Stimulated activated CD4-positive, alpha-beta T cell treated with anti-CD3 and anti-CD28 coated beads, Interleukin-2, amount 100 ng/mL, for 48 hours (primary cell): ENCODE measurements around the gene CADM1.

Experiments
- DNase-seq, 2 donors: peaks; one replicate each; pipeline ENCODE4 v3.0.0-alpha.2; 2020

Gene CADM1

DNA sequence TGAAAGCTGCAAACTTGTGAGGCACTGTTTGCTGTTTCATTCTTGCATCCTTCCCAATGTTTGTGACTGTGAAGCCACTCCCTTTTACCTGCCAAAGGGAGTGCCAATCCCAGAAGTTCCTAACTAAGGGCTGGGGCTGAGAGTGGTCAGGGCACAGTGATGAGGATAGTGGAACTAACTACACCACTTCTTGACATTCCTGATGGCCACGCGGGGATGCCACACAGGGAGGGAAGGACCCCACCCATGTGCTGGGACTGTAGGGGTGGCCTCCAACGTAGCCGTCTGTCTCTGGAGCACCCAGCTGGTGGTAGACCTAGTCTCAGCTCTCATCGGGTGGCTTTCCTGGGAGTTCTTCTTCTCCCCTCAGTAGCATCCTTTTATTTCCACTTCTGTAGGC, 335.5 kb downstream of the CADM1 start:
- DNase-seq, result no peak

DNA sequence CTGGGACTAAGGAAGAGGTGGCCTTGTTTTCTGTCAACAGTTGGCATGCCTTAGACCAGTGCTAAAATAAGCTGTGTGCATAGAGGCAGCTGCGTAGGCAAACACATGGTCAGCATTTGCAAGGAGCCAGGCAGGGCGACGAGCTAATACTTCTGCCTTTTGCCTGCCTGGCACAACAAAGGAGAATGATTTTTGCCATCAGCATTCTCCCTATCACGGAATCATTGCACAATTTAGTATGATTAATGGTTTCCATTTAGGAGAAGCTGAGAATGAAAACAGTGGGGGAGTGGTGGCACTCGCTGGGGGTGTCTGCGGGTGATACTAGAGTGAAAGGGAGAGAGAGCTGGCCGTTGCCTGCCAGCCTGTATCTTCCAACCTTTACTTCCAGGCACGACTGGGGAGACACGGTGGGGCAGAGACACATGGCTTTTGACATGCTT, 336.0 kb downstream of the CADM1 start:
- DNase-seq, result no peak

GRCh38 chr11:115167456-115167855, 336.8 kb downstream of the CADM1 start:
- DNase-seq, result no peak

- no peak for DNase-seq
Observed at GRCh38 chr11:115166820-115167219, 337.4 kb downstream of the CADM1 start.

GRCh38 chr11:115164774-115165173, 339.4 kb downstream of the CADM1 start:
- no peak for DNase-seq

GRCh38 chr11:115162919-115163318, 341.3 kb downstream of the CADM1 start:
- no peak for DNase-seq

DNA sequence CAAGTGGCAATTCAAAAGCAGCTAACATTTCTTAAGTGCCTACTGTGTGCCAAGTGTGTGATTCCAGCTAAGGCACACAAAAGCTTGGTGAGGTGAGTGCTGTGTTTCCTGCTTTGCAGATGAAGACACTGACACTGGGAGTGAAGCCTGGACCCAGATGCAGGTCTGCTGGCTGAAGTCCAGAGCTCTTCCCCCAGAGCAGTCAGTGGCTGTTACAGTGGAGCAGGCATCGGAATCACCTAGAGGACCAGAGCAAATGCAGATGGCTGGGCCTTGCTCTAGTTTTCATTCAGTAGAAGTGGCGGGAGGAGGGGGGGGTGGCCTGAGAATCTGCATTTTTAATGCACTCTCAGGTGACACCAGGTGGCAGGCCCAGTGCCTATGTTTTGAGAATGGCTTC, 342.3 kb downstream of the CADM1 start:
- no peak for DNase-seq

DNA sequence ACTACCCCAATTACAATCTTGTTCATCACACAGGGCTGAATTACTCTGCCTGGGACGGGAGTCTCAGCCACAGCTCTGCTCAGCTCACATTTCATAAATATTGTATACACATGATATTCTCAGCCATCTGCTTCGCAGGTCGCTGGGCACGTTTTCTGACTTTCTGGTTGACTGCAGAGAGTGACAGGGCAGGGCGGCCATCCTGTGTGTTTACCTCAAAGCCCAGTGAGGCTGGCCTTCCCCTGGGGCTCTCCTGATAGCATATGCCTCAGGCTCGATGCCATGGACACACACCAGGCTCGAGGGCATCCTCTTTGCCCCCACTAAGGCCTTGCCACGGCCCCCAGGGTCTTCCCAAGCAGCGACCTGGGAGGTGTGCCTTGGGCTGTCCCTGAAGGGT, 345.0 kb downstream of the CADM1 start:
- DNase-seq, result no peak

GRCh38 chr11:115158053-115158452, 346.2 kb downstream of the CADM1 start:
- DNase-seq, result no peak

- DNase-seq, result no peak
Observed at GRCh38 chr11:115157247-115157646, 347.0 kb downstream of the CADM1 start.

- no peak for DNase-seq
Observed at GRCh38 chr11:115155978-115156377, 348.2 kb downstream of the CADM1 start.

DNA sequence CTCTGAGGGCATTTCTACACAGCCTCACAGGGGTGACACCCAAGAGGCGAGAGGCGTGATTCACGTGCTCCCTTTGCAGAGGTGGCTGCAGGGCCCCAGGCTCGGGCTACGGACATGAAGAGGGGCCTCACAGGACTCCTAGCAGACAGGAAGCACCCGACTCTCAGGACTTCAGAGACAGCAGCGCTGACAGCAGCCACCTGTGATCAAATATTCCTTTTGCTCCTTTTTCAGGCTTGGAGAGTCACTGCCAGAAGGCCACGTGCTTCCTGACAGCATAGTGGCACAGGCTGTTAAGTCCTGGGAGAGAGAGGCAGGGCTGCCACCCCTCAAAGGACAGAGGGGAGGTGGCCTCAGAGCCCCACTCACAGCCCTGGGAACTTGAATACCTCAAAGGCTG, 348.9 kb downstream of the CADM1 start:
- no peak for DNase-seq

DNA sequence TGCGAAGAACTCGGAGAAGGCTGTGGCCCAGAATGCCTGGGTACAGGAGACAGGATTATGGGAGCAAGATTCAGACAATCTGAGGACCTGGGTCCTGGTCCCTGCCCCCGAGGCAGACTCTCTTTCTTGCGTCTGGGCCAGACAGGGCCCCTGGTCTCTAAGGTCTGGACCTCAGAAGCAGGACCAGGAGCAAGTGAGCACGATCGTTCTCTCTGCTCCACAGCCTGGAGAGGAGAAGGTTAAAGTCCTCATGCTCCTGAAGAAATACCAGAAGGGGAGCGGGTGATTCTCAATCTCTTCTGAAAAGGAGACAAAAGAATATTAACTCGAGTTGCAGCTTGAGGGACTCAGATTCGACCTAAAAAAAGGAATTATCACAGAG, 349.9 kb downstream of the CADM1 start:
- no peak for DNase-seq

- DNase-seq, result no peak
Observed at GRCh38 chr11:115153731-115154354, 350.4 kb downstream of the CADM1 start.

DNA sequence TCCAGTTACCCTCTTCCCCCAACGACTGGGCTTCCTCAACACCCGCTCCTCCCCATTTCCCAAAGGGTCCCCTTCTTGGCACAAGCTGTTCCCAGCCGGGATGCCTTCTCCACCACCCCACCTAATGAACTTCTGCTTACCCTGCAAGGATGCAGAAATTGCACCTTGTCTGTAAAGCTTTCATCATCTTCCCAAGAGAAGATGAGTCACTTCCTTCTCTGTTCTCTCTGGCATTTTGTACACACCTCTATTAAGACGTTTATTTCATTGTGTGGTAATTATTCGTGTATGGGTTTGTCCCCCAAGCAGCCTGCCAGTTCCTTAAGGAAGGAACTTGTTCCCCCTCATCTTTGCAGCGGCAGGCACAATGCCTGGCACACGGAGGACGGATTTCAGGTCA, 351.1 kb downstream of the CADM1 start:
- DNase-seq, result no peak

DNA sequence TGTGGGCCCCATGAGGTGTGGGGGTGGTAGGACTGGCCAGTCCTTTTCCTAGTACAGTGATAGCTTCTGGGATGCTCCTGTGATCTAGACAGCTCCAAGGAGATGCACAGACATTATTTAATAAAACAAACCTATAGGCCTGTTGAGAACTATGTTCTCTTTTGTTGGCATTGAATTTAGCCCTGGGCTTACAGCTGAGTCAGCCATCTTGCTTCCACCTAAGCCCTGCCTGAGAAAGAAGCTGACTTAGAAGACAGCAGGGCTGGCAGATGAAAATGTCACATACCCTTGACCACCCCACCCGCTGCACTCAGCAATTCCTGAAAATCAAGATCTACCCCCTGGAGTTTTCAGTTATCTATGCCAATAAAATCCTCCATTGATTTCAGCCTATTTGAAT, 353.2 kb downstream of the CADM1 start:
- DNase-seq, result no peak

DNA sequence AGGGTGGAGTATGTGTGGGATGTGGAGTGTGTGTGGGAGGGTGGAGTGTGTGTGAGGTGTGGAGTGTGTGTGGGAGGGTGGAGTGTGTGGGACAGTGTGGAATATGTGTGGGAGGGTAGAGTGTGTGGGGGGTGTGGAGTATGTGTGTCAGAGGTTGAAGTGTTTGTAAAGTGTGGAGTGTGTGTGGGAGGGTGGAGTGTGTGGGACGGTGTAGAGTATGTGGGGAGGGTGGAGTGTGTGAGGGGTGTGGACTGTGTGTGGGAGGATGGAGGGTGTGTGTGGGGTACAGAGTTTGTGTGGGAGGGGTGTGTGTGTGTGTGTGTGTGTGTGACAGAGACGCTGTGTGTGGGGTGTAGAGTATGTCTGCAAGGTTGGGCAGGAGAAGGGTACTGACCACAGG, 355.5 kb downstream of the CADM1 start:
- DNase-seq, result no peak

DNA sequence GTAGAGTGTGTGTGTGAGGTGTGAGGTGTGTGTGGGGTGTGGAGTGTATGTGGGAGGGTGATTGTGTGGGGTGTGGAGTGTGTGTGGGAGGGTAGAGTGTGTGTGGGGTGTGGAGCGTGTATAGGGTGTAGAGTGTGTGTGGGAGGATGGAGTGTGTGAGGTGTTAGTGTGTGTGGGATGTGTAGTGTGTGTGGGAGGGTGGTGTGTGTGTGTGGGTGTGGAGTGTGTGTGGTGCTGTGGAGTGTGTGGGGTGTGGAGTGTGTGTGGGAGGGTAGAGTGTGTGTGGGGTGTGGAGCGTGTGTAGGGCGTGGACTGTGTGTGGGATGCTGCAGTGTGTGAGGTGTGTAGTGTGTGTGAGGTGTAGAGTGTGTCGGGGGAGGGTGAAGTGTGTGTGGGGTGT, 356.1 kb downstream of the CADM1 start:
- DNase-seq, result no peak

DNA sequence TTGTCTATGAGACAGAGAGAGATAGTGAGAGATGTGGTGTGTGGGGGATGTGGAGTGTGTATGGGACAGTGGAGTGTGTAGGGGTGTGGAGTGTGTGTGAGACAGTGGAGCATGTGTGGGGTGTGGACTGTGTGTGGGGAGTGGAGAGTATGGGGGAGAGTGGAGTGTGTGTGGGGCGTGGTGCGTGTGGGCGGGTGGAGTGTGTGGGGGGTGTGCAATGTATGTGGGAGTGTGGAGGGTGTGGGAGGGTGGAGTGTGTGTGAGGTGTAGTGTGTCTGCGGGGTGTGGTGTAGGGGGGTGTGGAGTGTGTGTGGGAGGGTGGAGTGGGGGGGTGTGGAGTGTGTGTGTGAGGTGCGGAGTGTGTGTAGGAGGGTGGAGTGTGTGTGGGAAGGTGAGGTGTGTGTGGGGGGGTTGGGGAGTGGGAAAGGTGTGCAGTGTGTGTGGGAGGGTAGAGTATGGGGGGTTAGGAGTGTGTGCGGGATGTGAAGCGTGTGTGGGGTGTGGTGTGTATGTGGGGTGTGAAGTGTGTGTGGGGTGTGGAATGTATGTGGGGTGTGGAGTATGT, 356.9 kb downstream of the CADM1 start:
- DNase-seq, result no peak

DNA sequence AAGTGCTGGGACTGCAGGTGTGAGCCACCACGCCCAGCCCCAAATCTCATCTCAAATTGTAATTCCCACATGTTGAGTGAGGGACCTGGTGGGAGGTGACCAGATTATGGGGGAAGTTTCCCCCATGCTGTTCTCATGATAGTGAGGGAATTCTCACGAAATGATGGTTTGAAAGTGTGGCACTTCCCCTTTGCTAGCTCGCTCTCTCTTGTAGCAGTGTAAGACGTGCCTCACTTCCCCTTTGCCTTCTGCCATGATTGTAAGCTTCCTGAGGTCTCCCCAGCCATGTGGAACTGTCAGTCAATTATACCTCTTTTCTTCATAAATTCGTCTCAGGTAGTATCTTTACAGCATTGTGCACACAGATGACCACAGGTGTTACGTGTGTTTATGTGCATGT, 357.8 kb downstream of the CADM1 start:
- DNase-seq, result no peak

GRCh38 chr11:115145324-115145723, 358.9 kb downstream of the CADM1 start:
- DNase-seq, result no peak

GRCh38 chr11:115144914-115145313, 359.3 kb downstream of the CADM1 start:
- DNase-seq, result no peak

DNA sequence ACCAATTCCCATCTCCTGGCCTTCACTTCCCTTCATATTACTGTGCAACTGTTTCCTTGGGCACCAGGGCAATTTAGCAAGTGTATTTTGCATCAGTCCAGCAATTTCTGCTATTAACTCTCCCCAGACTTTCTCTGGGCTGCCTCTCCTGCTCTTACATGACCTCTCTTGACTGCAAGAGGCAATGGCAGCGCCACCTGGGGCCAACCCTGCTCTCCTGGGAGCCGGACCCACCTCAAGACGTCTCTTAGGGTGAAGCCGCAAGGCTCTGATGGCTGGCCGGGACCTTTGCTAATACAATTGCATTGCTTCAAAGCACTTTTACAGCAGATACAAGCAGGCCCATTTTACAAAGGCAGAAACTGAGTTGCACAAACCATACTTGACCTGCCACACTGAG, 360.2 kb downstream of the CADM1 start:
- no peak for DNase-seq

DNA sequence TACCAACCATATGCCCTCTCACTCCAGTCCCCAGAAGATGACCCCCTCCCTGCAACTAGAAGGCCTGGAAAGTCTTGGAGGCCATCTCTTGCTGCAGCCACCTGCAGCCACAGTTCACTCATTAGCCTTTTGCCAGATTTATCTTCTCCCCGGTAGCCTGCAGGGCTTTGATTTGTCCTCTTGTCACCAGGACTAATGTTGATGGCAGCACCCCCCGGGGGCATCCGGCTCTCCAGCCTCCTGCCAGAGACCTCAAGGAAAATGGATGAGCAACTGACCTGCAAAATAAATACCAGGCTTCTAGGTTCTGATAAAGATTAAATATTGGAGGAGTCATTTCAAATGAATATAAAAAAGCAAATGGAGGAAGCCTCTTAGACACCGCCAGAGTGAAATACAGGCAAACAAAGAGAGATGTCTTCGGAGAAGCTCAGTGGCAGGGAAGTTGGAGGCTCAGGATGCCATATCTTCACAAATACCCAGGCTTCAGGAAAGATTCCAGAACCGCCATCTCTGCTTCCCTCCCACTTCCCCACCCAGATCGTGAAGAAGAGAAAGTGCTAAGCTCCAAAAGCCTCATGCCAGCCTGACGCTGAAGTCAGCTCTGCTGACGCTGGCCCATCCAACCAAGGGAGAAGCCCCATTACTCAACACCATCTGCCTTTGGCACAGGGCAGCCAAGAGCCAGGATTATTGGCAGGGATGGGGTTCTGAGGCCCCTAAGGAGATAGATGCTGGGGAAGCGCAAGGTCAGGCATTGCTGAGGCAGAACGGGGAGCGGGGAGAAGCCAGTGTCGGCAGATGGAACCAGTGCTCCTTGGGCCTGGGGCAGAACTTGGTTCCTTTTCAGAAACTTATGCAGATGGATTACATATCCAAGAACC, 362.7 kb downstream of the CADM1 start:
- DNase-seq, result no peak
